SH-SY5Y (cell line): Measurements from ENCODE around the gene OTOF.

Experiments used
- GATA2 ChIP-seq: IDR thresholded peaks from 2 replicates; pipeline ENCODE4 v1.6.1; 2011; ENCODE audit warnings: mild to moderate bottlenecking, low read depth, low read length
- GATA3 ChIP-seq: IDR thresholded peaks from 2 replicates; pipeline ENCODE4 v1.6.1; 2011; ENCODE audit warnings: low read depth, mild to moderate bottlenecking, low read length, moderate library complexity

DNA sequence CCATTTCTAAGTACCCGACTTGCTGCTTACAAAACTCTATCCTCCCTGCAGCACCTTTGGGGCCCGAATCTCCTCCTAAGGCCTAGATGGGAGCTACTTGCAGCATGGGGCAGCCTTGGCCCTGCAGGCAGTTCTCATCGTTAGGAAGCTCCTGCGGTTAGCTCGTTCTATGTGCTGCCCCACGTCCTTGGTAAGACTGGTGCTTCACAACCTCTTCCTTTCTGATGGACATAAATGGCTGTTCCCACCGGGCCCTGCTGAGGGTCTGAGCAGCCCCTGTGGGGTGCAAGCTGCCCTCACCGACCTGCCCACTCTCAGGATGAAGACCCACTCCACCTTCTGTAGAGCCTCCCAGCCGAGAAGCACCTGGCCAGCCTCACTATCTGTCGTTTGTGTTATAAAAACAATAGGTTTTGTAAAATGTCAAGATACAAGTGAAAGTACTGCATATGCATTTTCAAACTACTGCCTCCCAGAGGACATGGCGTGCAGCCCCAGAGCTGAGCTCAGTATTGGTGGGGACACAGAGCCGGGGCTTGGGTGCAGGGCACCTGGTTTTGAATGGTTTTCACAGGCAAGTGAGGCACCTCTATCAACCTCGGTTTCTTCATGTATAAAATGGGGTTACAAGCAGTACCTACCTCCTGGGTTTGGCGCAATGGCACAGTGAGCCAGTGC lies 19.4 kb downstream of the OTOF start:
- TF ChIP-seq GATA2 (no peak), GATA3 (no peak)
